SK-N-SH (cell line): Measurements from ENCODE around the gene RAB6A. TPM values are rescaled to one million over a fixed set of nuclear protein-coding genes. Genes with fewer than 3 reads are reported as not detected.

Experiments used
- CTCF ChIA-PET: fragments of 300-600, 350-600 bp; formaldehyde crosslinking; extraction: SDS; loops from one replicate; lab custom pipeline; 2021; lab: Yijun Ruan, JAX
- POLR2A ChIA-PET: fragments of 350-600 bp; sonication (Branson Sonifier 250); formaldehyde crosslinking; extraction: SDS; loops from one replicate; lab custom pipeline; 2020; ENCODE audit warnings: antibody characterized with exemption, inconsistent platforms; lab: Yijun Ruan, JAX
- DNase-seq: peaks from one replicate; pipeline ENCODE4 v3.0.0; 2012
- H2AFZ ChIP-seq: fragments of 200-600 bp; sonication (generic); 2 replicates; pipeline ENCODE4 v1.8.1; 2016; ENCODE audit warnings: antibody characterized with exemption, mild to moderate bottlenecking, low read depth
- H3F3A ChIP-seq: fragments of 200-600 bp; sonication (generic); replicated peaks from 2 replicates; pipeline ENCODE3; 2016; ENCODE audit warnings: antibody characterized with exemption, mild to moderate bottlenecking; ENCODE audit not compliant: insufficient read depth
- H3K27ac ChIP-seq, 2 experiments: fragments of 200-500 bp in 1 of 2; fragments of 200-600 bp in 1 of 2; sonication (Bioruptor generic) in 1 of 2; sonication (generic), shearing (Covaris generic) in 1 of 2; 2 replicates each; pipeline versions ENCODE4 v1.5.1 to v1.6.1; 2014 to 2016; ENCODE audit warnings: low read depth in 2 of 2, inconsistent platforms in 1 of 2, low read length in 1 of 2, mild to moderate bottlenecking in 1 of 2, mixed read lengths in 1 of 2
- H3K27me3 ChIP-seq: fragments of 200-600 bp; sonication (generic), shearing (Covaris generic); 2 replicates; pipeline ENCODE4 v1.6.1; 2016; ENCODE audit warnings: mixed run types; ENCODE audit not compliant: insufficient read depth
- H3K36me3 ChIP-seq, 2 experiments: fragments of 200-500 bp in 1 of 2; fragments of 200-600 bp in 1 of 2; sonication (Bioruptor generic) in 1 of 2; sonication (generic) in 1 of 2; replicated peaks in 1 of 2; 2 replicates each; pipeline versions ENCODE3 to v1.5.1; 2014 to 2016; ENCODE audit warnings: low read length in 1 of 2, mild to moderate bottlenecking in 1 of 2; ENCODE audit not compliant: insufficient read depth in 2 of 2, control insufficient read depth in 1 of 2
- H3K4me1 ChIP-seq, 2 experiments: fragments of 200-500 bp in 1 of 2; fragments of 200-600 bp in 1 of 2; sonication (Bioruptor generic) in 1 of 2; sonication (generic), shearing (Covaris generic) in 1 of 2; 2 replicates each; pipeline versions ENCODE4 v1.5.1 to v1.6.1; 2014 to 2016; ENCODE audit warnings: low read depth in 1 of 2, low read length in 1 of 2, mixed run types in 1 of 2; ENCODE audit not compliant: insufficient read depth in 2 of 2, control insufficient read depth in 1 of 2
- H3K4me2 ChIP-seq: fragments of 200-600 bp; sonication (generic), shearing (Covaris generic); 2 replicates; pipeline ENCODE4 v1.6.1; 2017; ENCODE audit warnings: mixed run types
- H3K4me3 ChIP-seq, 2 experiments: fragments of 200-500 bp in 1 of 2; fragments of 200-600 bp in 1 of 2; sonication (Bioruptor generic) in 1 of 2; sonication (generic), shearing (Covaris generic) in 1 of 2; 2 replicates each; pipeline versions ENCODE4 v1.5.1 to v1.8.1; 2014 to 2016; ENCODE audit warnings: low read depth in 2 of 2, inconsistent platforms in 1 of 2, low read length in 1 of 2, mild to moderate bottlenecking in 1 of 2, mixed read lengths in 1 of 2, moderate library complexity in 1 of 2
- H3K79me2 ChIP-seq: fragments of 200-600 bp; sonication (generic); 2 replicates; pipeline ENCODE4 v1.8.1; 2017; ENCODE audit warnings: mild to moderate bottlenecking; ENCODE audit not compliant: insufficient read depth
- H3K9ac ChIP-seq: fragments of 200-600 bp; sonication (generic); 2 replicates; pipeline ENCODE4 v1.6.1; 2017; ENCODE audit warnings: mixed run types
- H3K9me2 ChIP-seq: fragments of 200-600 bp; sonication (generic); 2 replicates; pipeline ENCODE4 v1.6.1; 2017; ENCODE audit warnings: mixed run types
- H3K9me3 ChIP-seq: fragments of 200-600 bp; sonication (generic); 2 replicates; pipeline ENCODE4 v1.6.1; 2017; ENCODE audit warnings: mixed run types, mild to moderate bottlenecking, moderate library complexity
- H4K20me1 ChIP-seq: fragments of 200-600 bp; sonication (generic); 2 replicates; pipeline ENCODE4 v1.6.1; 2017; ENCODE audit warnings: mild to moderate bottlenecking, mixed run types; ENCODE audit not compliant: insufficient read depth
- CHD2 ChIP-seq: fragments of 150-350 bp; IDR thresholded peaks from 2 replicates; pipeline ENCODE4 v1.6.1; 2018; ENCODE audit warnings: low read length; ENCODE audit not compliant: partially characterized antibody
- EP300 ChIP-seq, 2 experiments: IDR thresholded peaks; 2 replicates each; pipeline versions ENCODE4 v1.4.0 to v1.6.1; 2012; ENCODE audit warnings: borderline replicate concordance in 1 of 2, low read depth in 1 of 2, low read length in 1 of 2
- FOSL2 ChIP-seq: IDR thresholded peaks from 2 replicates; pipeline ENCODE4 v1.4.0; 2012; ENCODE audit warnings: low read depth, mild to moderate bottlenecking, moderate library complexity, borderline replicate concordance
- FOXJ3 ChIP-seq: sonication (generic); formaldehyde crosslinking; IDR thresholded peaks from 2 replicates; pipeline ENCODE4 v1.5.1; 2020; ENCODE audit warnings: mild to moderate bottlenecking, missing genetic modification reagents
- FOXM1 ChIP-seq: IDR thresholded peaks from 2 replicates; pipeline ENCODE4 v1.4.0; 2012; ENCODE audit warnings: low read depth, mild to moderate bottlenecking
- GATA2 ChIP-seq: sonication (generic); formaldehyde crosslinking; IDR thresholded peaks from 2 replicates; pipeline ENCODE4 v1.5.0; 2020; ENCODE audit warnings: mild to moderate bottlenecking, missing genetic modification reagents
- JUND ChIP-seq: IDR thresholded peaks from 2 replicates; pipeline ENCODE4 v1.4.0; 2012
- MEF2A ChIP-seq: IDR thresholded peaks from 2 replicates; pipeline ENCODE4 v1.4.0; 2012; ENCODE audit warnings: low read depth, borderline replicate concordance
- MXI1 ChIP-seq: IDR thresholded peaks from 2 replicates; pipeline ENCODE4 v1.6.1; 2012; ENCODE audit warnings: mild to moderate bottlenecking, low read depth, low read length, improper control_type of control experiment
- POLR2AphosphoS5 ChIP-seq: IDR thresholded peaks from 2 replicates; pipeline ENCODE4 v1.6.1; 2012; ENCODE audit warnings: low read depth, low read length
- TAF1 ChIP-seq: IDR thresholded peaks from 2 replicates; pipeline ENCODE4 v1.6.1; 2012; ENCODE audit warnings: low read depth, mild to moderate bottlenecking, low read length, moderate library complexity, borderline replicate concordance
- TCF12 ChIP-seq: IDR thresholded peaks from 2 replicates; pipeline ENCODE4 v1.4.0; 2012
- YY1 ChIP-seq: IDR thresholded peaks from 2 replicates; pipeline ENCODE4 v1.4.0; 2012; ENCODE audit warnings: low read depth, mild to moderate bottlenecking
- WGBS: methylation state at CpG from one replicate; pipeline ENCODE4 v1.1.6; 2017; ENCODE audit warnings: low lambda C conversion rate; 5-methylcytosine and 5-hydroxymethylcytosine counted together
- polyA plus RNA-seq, 3 experiments: library from polyadenylated mRNA; depleted of rRNA; stranded (reverse); fragments of >200 nt; gene quantifications; 2 replicates each; pipeline ENCODE4 v1.2.3, GENCODE V29; 2012
- TF ChIP-seq, protein P1 (sequence below): IDR thresholded peaks from 2 replicates; pipeline ENCODE4 v1.4.0; 2012; ENCODE audit warnings: low read depth, borderline replicate concordance
- TF ChIP-seq, protein P2 (sequence below): fragments of 150-350 bp; IDR thresholded peaks from 2 replicates; pipeline ENCODE4 v1.6.1; 2017; ENCODE audit warnings: antibody characterized with exemption, low read length, low read depth, borderline replicate concordance
- TF ChIP-seq, protein P3 (sequence below): IDR thresholded peaks from 2 replicates; pipeline ENCODE4 v1.6.1; 2012; ENCODE audit warnings: mild to moderate bottlenecking, low read depth, low read length, moderate library complexity
- TF ChIP-seq, protein P4 (sequence below): fragments of 150-350 bp; IDR thresholded peaks from 2 replicates; pipeline ENCODE4 v1.6.1; 2016; ENCODE audit warnings: mild to moderate bottlenecking, low read depth, low read length
- TF ChIP-seq, protein P5 (sequence below): IDR thresholded peaks from 2 replicates; pipeline ENCODE4 v1.4.0; 2012; ENCODE audit warnings: low read depth
- TF ChIP-seq, protein P6 (sequence below): IDR thresholded peaks from 2 replicates; pipeline ENCODE4 v1.4.0; 2012; ENCODE audit warnings: low read depth, borderline replicate concordance

The RAB6A gene
- polyA plus RNA-seq, 1 of the 3 experiments (the other 2 are of a cell fraction): 39.1 TPM

DNA sequence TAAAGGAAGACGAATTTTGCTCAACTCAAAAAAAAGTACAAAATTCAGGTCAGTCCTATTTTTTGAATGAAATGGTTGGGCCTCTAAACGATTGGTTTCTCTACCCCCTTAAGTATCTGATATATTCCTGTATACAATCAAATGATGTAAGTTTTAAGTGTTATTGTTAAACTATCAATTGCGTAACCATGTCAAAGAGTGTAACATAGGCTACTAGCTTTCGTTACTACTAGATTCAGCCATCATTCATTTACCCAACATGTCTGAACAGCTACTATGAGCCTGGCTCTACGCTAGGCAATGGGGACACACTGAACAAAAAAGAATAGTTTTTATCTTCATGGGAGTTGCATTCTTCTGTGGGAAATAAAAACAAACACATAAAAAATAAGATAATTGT, 3.3 kb downstream of the RAB6A start:
- Histone ChIP-seq H3K4me2 (peak overlapping the region; percentile 83; the same call in 1 of the 2 replicates), H3K4me1 (peaks cover 4 to 13% of the 10 kb centered on the region in 2 experiments; a peak in 2 of 4 replicates), H3K79me2 (peaks cover 81% of the 10 kb centered on the region), H3K4me3 (no peak overlapping the region), H3K36me3 (no peaks in the 10 kb centered on the region), H3K9me2 (no peaks in the 10 kb centered on the region), H3K9ac (no peak overlapping the region), H4K20me1 (peaks cover 62% of the 10 kb centered on the region), H2AFZ (no peak overlapping the region), H3F3A (no peaks in the 10 kb centered on the region), H3K9me3 (no peaks in the 10 kb centered on the region), H3K27me3 (no peaks in the 10 kb centered on the region), H3K27ac (no peak overlapping the region)
- no peak for DNase-seq
- POLR2A ChIA-PET: interaction anchor here (0.5 kb wide), 1 partner anchor 957 kb away, joined by 4 read pairs; no protein-coding TSS in a partner anchor
- TF ChIP-seq POLR2AphosphoS5 (no peak), TCF12 (no peak), FOSL2 (no peak), CHD2 (no peak), YY1 (no peak)
- TF ChIP-seq, protein P1, sequence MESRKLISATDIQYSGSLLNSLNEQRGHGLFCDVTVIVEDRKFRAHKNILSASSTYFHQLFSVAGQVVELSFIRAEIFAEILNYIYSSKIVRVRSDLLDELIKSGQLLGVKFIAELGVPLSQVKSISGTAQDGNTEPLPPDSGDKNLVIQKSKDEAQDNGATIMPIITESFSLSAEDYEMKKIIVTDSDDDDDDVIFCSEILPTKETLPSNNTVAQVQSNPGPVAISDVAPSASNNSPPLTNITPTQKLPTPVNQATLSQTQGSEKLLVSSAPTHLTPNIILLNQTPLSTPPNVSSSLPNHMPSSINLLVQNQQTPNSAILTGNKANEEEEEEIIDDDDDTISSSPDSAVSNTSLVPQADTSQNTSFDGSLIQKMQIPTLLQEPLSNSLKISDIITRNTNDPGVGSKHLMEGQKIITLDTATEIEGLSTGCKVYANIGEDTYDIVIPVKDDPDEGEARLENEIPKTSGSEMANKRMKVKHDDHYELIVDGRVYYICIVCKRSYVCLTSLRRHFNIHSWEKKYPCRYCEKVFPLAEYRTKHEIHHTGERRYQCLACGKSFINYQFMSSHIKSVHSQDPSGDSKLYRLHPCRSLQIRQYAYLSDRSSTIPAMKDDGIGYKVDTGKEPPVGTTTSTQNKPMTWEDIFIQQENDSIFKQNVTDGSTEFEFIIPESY: no peak
- 97% methylated on average over 5 of the region's 5 CpGs for WGBS
- CTCF ChIA-PET: no interaction called here

DNA sequence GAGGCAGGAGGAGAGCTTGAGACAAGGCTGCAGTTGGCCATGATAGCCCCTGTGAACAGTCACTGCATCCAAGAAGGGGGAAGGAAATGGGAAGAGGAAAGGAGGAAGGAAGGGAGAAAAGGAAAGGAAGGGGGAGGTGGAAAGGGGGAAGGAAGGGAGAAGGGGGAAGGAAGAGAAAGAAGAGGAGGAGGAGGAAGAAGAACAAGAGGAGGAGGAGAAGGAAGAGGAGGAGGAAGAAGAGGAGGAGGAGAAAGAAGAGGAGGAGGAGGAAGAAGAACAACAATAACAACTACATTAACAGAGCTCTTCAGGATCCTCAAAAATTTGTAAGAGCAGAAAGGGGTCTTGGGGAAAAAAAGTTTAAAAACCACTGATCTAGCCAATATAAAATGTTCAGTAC, 5.2 kb downstream of the RAB6A start:
- ChIA-PET CTCF (interaction anchor here (0.7 kb wide), 1 partner anchor 9 kb away, joined by 3 read pairs; no protein-coding TSS in a partner anchor), POLR2A (no interaction called here)
- H3K79me2 ChIP-seq: peaks cover 99% of the 10 kb centered on the region
- H3K4me2 ChIP-seq: no peak overlapping the region
- H3K4me1 ChIP-seq: peaks cover 4 to 13% of the 10 kb centered on the region in 2 experiments; a peak in 2 of 4 replicates
- H3K4me3 ChIP-seq: no peak overlapping the region
- no peak overlapping the region for H2AFZ ChIP-seq
- DNase-seq: no peak
- peaks cover 81% of the 10 kb centered on the region for H4K20me1 ChIP-seq
- H3K9me2 ChIP-seq: no peaks in the 10 kb centered on the region
- H3K36me3 ChIP-seq: no peaks in the 10 kb centered on the region
- no peaks in the 10 kb centered on the region for H3K27me3 ChIP-seq
- no peak overlapping the region for H3K27ac ChIP-seq
- H3K9me3 ChIP-seq: no peaks in the 10 kb centered on the region
- peaks cover 2% of the 10 kb centered on the region for H3F3A ChIP-seq
- no peak overlapping the region for H3K9ac ChIP-seq
- TF ChIP-seq, protein P2, sequence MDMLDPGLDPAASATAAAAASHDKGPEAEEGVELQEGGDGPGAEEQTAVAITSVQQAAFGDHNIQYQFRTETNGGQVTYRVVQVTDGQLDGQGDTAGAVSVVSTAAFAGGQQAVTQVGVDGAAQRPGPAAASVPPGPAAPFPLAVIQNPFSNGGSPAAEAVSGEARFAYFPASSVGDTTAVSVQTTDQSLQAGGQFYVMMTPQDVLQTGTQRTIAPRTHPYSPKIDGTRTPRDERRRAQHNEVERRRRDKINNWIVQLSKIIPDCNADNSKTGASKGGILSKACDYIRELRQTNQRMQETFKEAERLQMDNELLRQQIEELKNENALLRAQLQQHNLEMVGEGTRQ: no peak
- TF ChIP-seq JUND (no peak), MEF2A (no peak), EP300 (IDR thresholded peaks at IDR 0.05; ENCODE audit: borderline replicate concordance in 1 of 2, low read depth in 1 of 2, low read length in 1 of 2) (no peak), CHD2 (no peak), MXI1 (no peak), FOXJ3 (CRISPR knock-in tag) (no peak), TAF1 (no peak), FOXM1 (no peak), GATA2 (CRISPR knock-in tag) (no peak)
- TF ChIP-seq, protein P3, sequence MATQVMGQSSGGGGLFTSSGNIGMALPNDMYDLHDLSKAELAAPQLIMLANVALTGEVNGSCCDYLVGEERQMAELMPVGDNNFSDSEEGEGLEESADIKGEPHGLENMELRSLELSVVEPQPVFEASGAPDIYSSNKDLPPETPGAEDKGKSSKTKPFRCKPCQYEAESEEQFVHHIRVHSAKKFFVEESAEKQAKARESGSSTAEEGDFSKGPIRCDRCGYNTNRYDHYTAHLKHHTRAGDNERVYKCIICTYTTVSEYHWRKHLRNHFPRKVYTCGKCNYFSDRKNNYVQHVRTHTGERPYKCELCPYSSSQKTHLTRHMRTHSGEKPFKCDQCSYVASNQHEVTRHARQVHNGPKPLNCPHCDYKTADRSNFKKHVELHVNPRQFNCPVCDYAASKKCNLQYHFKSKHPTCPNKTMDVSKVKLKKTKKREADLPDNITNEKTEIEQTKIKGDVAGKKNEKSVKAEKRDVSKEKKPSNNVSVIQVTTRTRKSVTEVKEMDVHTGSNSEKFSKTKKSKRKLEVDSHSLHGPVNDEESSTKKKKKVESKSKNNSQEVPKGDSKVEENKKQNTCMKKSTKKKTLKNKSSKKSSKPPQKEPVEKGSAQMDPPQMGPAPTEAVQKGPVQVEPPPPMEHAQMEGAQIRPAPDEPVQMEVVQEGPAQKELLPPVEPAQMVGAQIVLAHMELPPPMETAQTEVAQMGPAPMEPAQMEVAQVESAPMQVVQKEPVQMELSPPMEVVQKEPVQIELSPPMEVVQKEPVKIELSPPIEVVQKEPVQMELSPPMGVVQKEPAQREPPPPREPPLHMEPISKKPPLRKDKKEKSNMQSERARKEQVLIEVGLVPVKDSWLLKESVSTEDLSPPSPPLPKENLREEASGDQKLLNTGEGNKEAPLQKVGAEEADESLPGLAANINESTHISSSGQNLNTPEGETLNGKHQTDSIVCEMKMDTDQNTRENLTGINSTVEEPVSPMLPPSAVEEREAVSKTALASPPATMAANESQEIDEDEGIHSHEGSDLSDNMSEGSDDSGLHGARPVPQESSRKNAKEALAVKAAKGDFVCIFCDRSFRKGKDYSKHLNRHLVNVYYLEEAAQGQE: no peak
- TF ChIP-seq, protein P4, sequence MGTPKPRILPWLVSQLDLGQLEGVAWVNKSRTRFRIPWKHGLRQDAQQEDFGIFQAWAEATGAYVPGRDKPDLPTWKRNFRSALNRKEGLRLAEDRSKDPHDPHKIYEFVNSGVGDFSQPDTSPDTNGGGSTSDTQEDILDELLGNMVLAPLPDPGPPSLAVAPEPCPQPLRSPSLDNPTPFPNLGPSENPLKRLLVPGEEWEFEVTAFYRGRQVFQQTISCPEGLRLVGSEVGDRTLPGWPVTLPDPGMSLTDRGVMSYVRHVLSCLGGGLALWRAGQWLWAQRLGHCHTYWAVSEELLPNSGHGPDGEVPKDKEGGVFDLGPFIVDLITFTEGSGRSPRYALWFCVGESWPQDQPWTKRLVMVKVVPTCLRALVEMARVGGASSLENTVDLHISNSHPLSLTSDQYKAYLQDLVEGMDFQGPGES: no peak
- TF ChIP-seq, protein P5, sequence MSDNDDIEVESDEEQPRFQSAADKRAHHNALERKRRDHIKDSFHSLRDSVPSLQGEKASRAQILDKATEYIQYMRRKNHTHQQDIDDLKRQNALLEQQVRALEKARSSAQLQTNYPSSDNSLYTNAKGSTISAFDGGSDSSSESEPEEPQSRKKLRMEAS: no peak
- TF ChIP-seq, protein P6, sequence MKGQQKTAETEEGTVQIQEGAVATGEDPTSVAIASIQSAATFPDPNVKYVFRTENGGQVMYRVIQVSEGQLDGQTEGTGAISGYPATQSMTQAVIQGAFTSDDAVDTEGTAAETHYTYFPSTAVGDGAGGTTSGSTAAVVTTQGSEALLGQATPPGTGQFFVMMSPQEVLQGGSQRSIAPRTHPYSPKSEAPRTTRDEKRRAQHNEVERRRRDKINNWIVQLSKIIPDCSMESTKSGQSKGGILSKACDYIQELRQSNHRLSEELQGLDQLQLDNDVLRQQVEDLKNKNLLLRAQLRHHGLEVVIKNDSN: no peak
